ENCODE data around the gene DCTD.
"Not testable (repeated sequence)": the region's sequence is repeated elsewhere in the genome, so short reads cannot be mapped to it uniquely, and the experiment has no call there.

DCTD gene

GRCh38 chr4:182920676-182921075 lies 3.5 kb upstream of the DCTD start:
- no peak for DNase-seq

GRCh38 chr4:182918791-182919302 lies 1.7 kb upstream of the DCTD start:
- DNase-seq, result no peak

GRCh38 chr4:182918044-182918607 lies 940 bp upstream of the DCTD start:
- no peak for DNase-seq

GRCh38 chr4:182916483-182917181 lies 554 bp downstream of the DCTD start:
- DNase-seq, result peak; percentile 14

GRCh38 chr4:182914357-182914756 lies 2.8 kb downstream of the DCTD start:
- DNase-seq, result no peak

- DNase-seq, result no peak
Measured at GRCh38 chr4:182913621-182914020, 3.6 kb downstream of the DCTD start.

GRCh38 chr4:182913036-182913435 lies 4.2 kb downstream of the DCTD start:
- DNase-seq, result no peak

GRCh38 chr4:182908124-182908523 lies 9.1 kb downstream of the DCTD start:
- no peak for DNase-seq

GRCh38 chr4:182907396-182907795 lies 9.8 kb downstream of the DCTD start:
- no peak for DNase-seq

- DNase-seq, result no peak
Measured at GRCh38 chr4:182906786-182907185, 10.4 kb downstream of the DCTD start.

GRCh38 chr4:182905038-182905437 lies 12.1 kb downstream of the DCTD start:
- no peak for DNase-seq

GRCh38 chr4:182904211-182904761 lies 12.9 kb downstream of the DCTD start:
- DNase-seq, result no peak

- DNase-seq, result no peak
Measured at GRCh38 chr4:182903013-182903412, 14.2 kb downstream of the DCTD start.

GRCh38 chr4:182901337-182901736 lies 15.8 kb downstream of the DCTD start:
- DNase-seq, result no peak

GRCh38 chr4:182900021-182900420 lies 17.2 kb downstream of the DCTD start:
- DNase-seq, result not testable (repeated sequence)

- no peak for DNase-seq
Measured at GRCh38 chr4:182898479-182898799, 18.7 kb downstream of the DCTD start.

GRCh38 chr4:182897601-182898478 lies 19.3 kb downstream of the DCTD start:
- DNase-seq, result no peak

- DNase-seq, result no peak
Measured at GRCh38 chr4:182896421-182896820, 20.8 kb downstream of the DCTD start.

- DNase-seq, result no peak
Measured at GRCh38 chr4:182895791-182896292, 21.3 kb downstream of the DCTD start.

GRCh38 chr4:182894681-182895275 lies 22.4 kb downstream of the DCTD start:
- no peak for DNase-seq

GRCh38 chr4:182893474-182894080 lies 23.6 kb downstream of the DCTD start:
- DNase-seq, result no peak

GRCh38 chr4:182893047-182893446 lies 24.1 kb downstream of the DCTD start:
- no peak for DNase-seq
